22Rv1 (cell line): ENCODE results near the gene KLF17.

ENCODE experiments used
- CTCF ChIP-seq: fragments of 450-650 bp; IDR thresholded peaks from 2 replicates; pipeline ENCODE4 v1.5.1; 2017; ENCODE audit warnings: mild to moderate bottlenecking
- ZFX ChIP-seq: fragments of 450-650 bp; IDR thresholded peaks from 2 replicates; pipeline ENCODE4 v1.6.1; 2017; ENCODE audit warnings: antibody characterized with exemption, borderline replicate concordance

GRCh38 chr1:44120398-44120949 lies 1.9 kb downstream of the KLF17 start:
- TF ChIP-seq CTCF (no peak), ZFX (no peak)
